ENCODE results near the gene CACNA1S. TPM values are rescaled to one million over a fixed set of nuclear protein-coding genes. Genes with fewer than 3 reads are reported as not detected.

The CACNA1S gene
- total RNA-seq, 1 donor from 2014 or later, result 43.3 TPM

DNA sequence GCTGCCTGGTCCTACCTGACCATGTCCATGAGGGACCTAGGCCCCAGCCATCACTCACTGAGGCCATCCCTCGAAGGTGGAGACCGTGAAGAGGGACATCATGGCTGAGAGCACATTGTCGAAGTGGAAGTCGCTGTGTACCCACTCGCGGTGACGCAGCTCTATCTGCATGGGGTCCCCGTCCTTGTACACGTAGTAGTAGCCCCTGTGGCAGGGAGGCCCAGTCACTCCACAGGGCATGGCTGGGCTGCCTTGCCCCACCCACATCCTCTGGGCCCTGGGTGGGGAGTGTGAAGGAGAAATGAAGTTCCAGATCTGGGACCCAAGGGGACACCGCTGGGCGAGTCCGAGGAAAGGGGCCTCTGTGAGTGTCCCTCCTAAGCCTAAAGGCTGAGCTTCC, 50.3 kb downstream of the CACNA1S start:
- Histone ChIP-seq H3K36me3 (ENCODE audit: control insufficient read depth in 3 of 3, insufficient read depth in 3 of 3, low read length in 3 of 3) (peaks cover 77 to 96% (median 84%) of the 10 kb centered on the region in 3 donors), H3K4me3 (ENCODE audit: low read length in 3 of 3) (no peak overlapping the region), H3K9me3 (ENCODE audit: control insufficient read depth in 3 of 3, low read length in 3 of 3) (no peaks in the 10 kb centered on the region), H3K27ac (ENCODE audit: low read depth, low read length) (no peak overlapping the region), H3K9ac (ENCODE audit: low read depth in 1 of 3, low read length in 3 of 3) (no peak overlapping the region), H3K4me1 (ENCODE audit: control insufficient read depth in 3 of 3, insufficient read depth in 3 of 3, low read length in 3 of 3) (peaks cover 2 to 12% (median 4%) of the 10 kb centered on the region in 3 donors), H3K27me3 (ENCODE audit: control insufficient read depth in 3 of 3, insufficient read depth in 3 of 3, low read length in 3 of 3) (no peaks in the 10 kb centered on the region)

DNA sequence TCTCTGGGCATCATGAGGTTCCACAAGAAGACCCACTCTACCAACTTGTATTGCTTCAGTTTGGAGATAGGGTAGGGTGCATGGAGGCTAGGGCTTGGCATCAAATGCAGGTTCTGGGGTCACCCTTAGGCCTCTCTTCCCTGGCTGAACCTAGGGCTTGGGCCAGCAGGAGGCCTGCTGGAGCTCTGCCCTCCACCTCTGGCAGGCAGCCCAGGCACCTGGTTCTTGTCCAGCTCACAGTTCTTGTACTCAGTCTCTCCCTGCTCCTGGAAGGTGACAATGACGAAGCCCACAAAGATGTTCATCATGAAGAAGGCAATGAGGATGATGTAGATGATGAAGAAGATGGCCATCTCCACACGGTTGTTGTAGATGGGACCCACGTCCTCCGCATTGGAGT, 51.2 kb downstream of the CACNA1S start:
- no peak overlapping the region for H3K4me3 ChIP-seq (ENCODE audit: low read length in 3 of 3)
- H3K36me3 ChIP-seq (ENCODE audit: control insufficient read depth in 3 of 3, insufficient read depth in 3 of 3, low read length in 3 of 3), result peaks cover 79 to 96% (median 83%) of the 10 kb centered on the region in 3 donors
- no peak overlapping the region for H3K27ac ChIP-seq (ENCODE audit: low read depth, low read length)
- no peaks in the 10 kb centered on the region for H3K9me3 ChIP-seq (ENCODE audit: control insufficient read depth in 3 of 3, low read length in 3 of 3)
- H3K27me3 ChIP-seq (ENCODE audit: control insufficient read depth in 3 of 3, insufficient read depth in 3 of 3, low read length in 3 of 3), result no peaks in the 10 kb centered on the region
- no peak overlapping the region for H3K9ac ChIP-seq (ENCODE audit: low read depth in 1 of 3, low read length in 3 of 3)
- H3K4me1 ChIP-seq (ENCODE audit: control insufficient read depth in 3 of 3, insufficient read depth in 3 of 3, low read length in 3 of 3), result peaks cover 8 to 14% (median 9%) of the 10 kb centered on the region in 3 donors

GRCh38 chr1:201060586-201060985, 51.6 kb downstream of the CACNA1S start:
- Histone ChIP-seq H3K36me3 (ENCODE audit: control insufficient read depth in 3 of 3, insufficient read depth in 3 of 3, low read length in 3 of 3) (peaks cover 76 to 96% (median 82%) of the 10 kb centered on the region in 3 donors), H3K4me1 (ENCODE audit: control insufficient read depth in 3 of 3, insufficient read depth in 3 of 3, low read length in 3 of 3) (peaks cover 9 to 17% (median 11%) of the 10 kb centered on the region in 3 donors), H3K4me3 (ENCODE audit: low read length in 3 of 3) (no peak overlapping the region), H3K27ac (ENCODE audit: low read depth, low read length) (no peak overlapping the region), H3K9me3 (ENCODE audit: control insufficient read depth in 3 of 3, low read length in 3 of 3) (no peaks in the 10 kb centered on the region), H3K27me3 (ENCODE audit: control insufficient read depth in 3 of 3, insufficient read depth in 3 of 3, low read length in 3 of 3) (no peaks in the 10 kb centered on the region), H3K9ac (ENCODE audit: low read depth in 1 of 3, low read length in 3 of 3) (no peak overlapping the region)

DNA sequence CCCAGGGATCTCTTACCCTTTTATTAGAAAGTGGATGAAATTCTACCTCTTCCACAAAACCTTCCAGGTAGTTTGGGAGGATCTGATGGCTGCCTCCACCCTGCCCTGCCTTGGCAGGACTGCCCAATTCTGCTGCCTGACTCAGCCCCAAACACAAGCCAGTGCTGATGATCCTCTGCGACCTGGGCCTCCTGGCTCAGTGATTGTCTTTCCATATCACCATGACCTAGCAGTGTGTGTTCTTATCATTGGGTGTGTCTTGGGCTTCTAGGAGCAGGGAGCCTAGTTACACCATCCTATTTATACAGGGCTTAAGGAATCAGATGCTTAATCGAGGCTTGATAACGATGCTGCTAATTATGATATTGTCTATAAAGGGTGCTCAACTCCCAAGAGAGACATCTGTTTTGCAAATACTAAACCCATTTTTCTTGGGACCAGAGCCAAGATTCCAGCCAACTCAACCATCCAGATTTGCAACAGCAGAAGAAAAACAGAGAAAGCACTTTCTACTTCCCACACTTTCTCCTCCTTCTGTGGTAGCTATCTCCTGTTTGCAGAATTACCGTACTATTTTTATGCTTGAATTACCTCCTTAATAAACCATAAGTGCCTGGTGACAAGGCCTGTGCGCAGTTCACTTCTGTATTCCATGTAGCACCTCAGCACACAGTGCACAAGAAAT, 52.2 kb downstream of the CACNA1S start:
- Histone ChIP-seq H3K9ac (ENCODE audit: low read depth in 1 of 3, low read length in 3 of 3) (no peak overlapping the region), H3K27ac (ENCODE audit: low read depth, low read length) (no peak overlapping the region), H3K27me3 (ENCODE audit: control insufficient read depth in 3 of 3, insufficient read depth in 3 of 3, low read length in 3 of 3) (no peaks in the 10 kb centered on the region)

DNA sequence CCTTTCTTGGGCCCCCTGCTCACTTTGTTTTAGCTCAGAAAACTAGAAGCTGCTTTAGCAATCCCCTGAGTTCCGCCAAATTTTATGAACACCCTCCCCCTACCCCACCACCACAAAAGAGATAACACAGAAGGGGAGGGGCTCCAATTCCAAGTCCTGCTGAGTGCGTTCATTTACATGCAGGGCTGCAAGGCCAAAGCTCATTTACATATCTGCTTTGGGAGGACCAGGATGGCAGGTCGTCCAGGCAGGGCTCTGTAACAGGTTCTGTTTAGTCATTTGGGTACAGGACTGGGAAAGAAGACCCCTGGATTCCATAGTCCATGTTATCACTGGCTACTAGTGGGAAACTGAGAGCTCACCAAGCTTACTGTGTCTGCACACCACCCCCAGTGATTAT, 52.8 kb downstream of the CACNA1S start:
- H3K9me3 ChIP-seq (ENCODE audit: control insufficient read depth in 3 of 3, low read length in 3 of 3), result no peaks in the 10 kb centered on the region
- no peak overlapping the region for H3K27ac ChIP-seq (ENCODE audit: low read depth, low read length)
- H3K9ac ChIP-seq (ENCODE audit: low read depth in 1 of 3, low read length in 3 of 3), result no peak overlapping the region
- peaks cover 70 to 94% (median 84%) of the 10 kb centered on the region in 3 donors for H3K36me3 ChIP-seq (ENCODE audit: control insufficient read depth in 3 of 3, insufficient read depth in 3 of 3, low read length in 3 of 3)
- H3K27me3 ChIP-seq (ENCODE audit: control insufficient read depth in 3 of 3, insufficient read depth in 3 of 3, low read length in 3 of 3), result no peaks in the 10 kb centered on the region
- H3K4me3 ChIP-seq (ENCODE audit: low read length in 3 of 3), result no peak overlapping the region
- peaks cover 9 to 17% (median 11%) of the 10 kb centered on the region in 3 donors for H3K4me1 ChIP-seq (ENCODE audit: control insufficient read depth in 3 of 3, insufficient read depth in 3 of 3, low read length in 3 of 3)

More for the DNA sequence above, 52.2 kb downstream of the CACNA1S start:
- Histone ChIP-seq H3K4me3 (ENCODE audit: low read length in 3 of 3) (no peak overlapping the region), H3K4me1 (ENCODE audit: control insufficient read depth in 3 of 3, insufficient read depth in 3 of 3, low read length in 3 of 3) (peaks cover 9 to 17% (median 11%) of the 10 kb centered on the region in 3 donors), H3K9me3 (ENCODE audit: control insufficient read depth in 3 of 3, low read length in 3 of 3) (no peaks in the 10 kb centered on the region), H3K36me3 (ENCODE audit: control insufficient read depth in 3 of 3, insufficient read depth in 3 of 3, low read length in 3 of 3) (peaks cover 71 to 96% (median 85%) of the 10 kb centered on the region in 3 donors)

DNA sequence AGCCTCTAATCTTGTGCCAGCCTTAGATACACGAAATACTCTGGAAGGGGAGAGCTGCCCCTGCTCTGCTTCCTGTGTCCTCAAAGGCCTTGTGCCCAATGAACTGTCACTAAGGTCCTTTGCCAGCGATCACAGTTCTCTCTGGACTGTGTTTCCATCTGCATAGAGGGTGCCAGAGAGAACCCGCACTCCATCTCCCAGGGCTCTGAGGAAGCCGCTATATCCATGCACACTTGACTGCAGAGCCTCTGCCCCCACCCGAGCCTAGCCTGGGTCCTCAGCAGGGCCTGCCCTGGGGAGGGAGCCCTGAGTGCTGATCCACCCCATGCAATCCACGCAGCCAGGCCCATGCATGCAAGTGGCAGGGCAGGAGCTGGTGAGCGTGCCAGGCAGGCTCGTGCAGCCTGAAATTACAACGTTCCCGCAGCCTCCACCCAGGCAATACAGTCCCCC, 58.1 kb downstream of the CACNA1S start:
- Histone ChIP-seq H3K9ac (ENCODE audit: low read depth in 1 of 3, low read length in 3 of 3) (peak overlapping the region in 1 of 3 donors; percentile 33), H3K9me3 (ENCODE audit: control insufficient read depth in 3 of 3, low read length in 3 of 3) (no peaks in the 10 kb centered on the region), H3K27ac (ENCODE audit: low read depth, low read length) (no peak overlapping the region), H3K27me3 (ENCODE audit: control insufficient read depth in 3 of 3, insufficient read depth in 3 of 3, low read length in 3 of 3) (no peaks in the 10 kb centered on the region), H3K4me1 (ENCODE audit: control insufficient read depth in 3 of 3, insufficient read depth in 3 of 3, low read length in 3 of 3) (peaks cover 5 to 9% (median 5%) of the 10 kb centered on the region in 3 donors), H3K4me3 (ENCODE audit: low read length in 3 of 3) (no peak overlapping the region), H3K36me3 (ENCODE audit: control insufficient read depth in 3 of 3, insufficient read depth in 3 of 3, low read length in 3 of 3) (peaks cover 78 to 97% (median 92%) of the 10 kb centered on the region in 3 donors)

- Histone ChIP-seq H3K27ac (ENCODE audit: low read depth, low read length) (no peak overlapping the region), H3K4me1 (ENCODE audit: control insufficient read depth in 3 of 3, insufficient read depth in 3 of 3, low read length in 3 of 3) (peaks cover 5 to 12% (median 9%) of the 10 kb centered on the region in 3 donors), H3K27me3 (ENCODE audit: control insufficient read depth in 3 of 3, insufficient read depth in 3 of 3, low read length in 3 of 3) (no peaks in the 10 kb centered on the region), H3K9me3 (ENCODE audit: control insufficient read depth in 3 of 3, low read length in 3 of 3) (no peaks in the 10 kb centered on the region), H3K4me3 (ENCODE audit: low read length in 3 of 3) (no peak overlapping the region), H3K9ac (ENCODE audit: low read depth in 1 of 3, low read length in 3 of 3) (no peak overlapping the region), H3K36me3 (ENCODE audit: control insufficient read depth in 3 of 3, insufficient read depth in 3 of 3, low read length in 3 of 3) (peaks cover 76 to 97% (median 92%) of the 10 kb centered on the region in 3 donors)
Measured at GRCh38 chr1:201053155-201053860, 58.9 kb downstream of the CACNA1S start.

GRCh38 chr1:201051399-201051798, 60.8 kb downstream of the CACNA1S start:
- Histone ChIP-seq H3K9ac (ENCODE audit: low read depth in 1 of 3, low read length in 3 of 3) (no peak overlapping the region), H3K9me3 (ENCODE audit: control insufficient read depth in 3 of 3, low read length in 3 of 3) (no peaks in the 10 kb centered on the region), H3K36me3 (ENCODE audit: control insufficient read depth in 3 of 3, insufficient read depth in 3 of 3, low read length in 3 of 3) (peaks cover 73 to 93% (median 91%) of the 10 kb centered on the region in 3 donors)

DNA sequence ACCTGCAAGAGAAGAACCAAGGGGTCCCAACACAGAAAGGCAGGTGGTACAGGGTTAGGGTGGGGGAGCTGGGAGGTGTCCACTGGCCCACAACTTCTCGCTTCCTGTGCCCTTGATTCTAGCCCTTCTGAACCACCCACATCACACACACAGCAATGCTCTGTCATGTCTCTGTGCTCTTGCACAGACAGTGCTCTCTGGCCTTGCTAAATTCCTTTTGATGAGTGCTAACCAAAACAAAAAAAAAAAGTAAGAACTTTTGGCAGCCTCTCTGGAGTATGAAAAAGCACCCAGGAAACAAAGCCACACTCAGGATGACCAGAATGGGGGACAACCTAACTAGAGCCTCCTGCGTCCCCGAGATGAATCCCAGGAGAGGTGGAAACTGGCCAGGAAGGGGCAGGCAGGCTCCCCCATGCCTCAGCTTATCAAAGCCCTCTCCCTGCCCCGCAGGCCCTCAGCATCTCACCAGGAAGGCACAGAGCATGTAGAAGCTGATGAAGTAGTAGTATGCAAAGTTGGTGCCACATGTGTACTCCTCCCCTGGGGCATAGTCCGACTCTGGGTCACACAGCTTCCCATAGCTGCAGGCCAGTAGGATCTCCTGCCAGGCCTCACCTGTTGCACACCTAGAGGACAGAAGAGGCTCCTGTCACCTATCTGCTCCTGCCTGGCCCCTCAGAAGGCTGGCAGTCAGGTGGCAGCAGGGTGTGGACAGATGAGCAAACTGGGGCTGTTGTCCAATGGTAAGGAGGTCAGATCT, 61.5 kb downstream of the CACNA1S start:
- Histone ChIP-seq H3K4me3 (ENCODE audit: low read length in 3 of 3) (no peak overlapping the region), H3K9ac (ENCODE audit: low read depth in 1 of 3, low read length in 3 of 3) (no peak overlapping the region), H3K27me3 (ENCODE audit: control insufficient read depth in 3 of 3, insufficient read depth in 3 of 3, low read length in 3 of 3) (peaks cover 0 to 5% (median 0%) of the 10 kb centered on the region in 3 donors), H3K36me3 (ENCODE audit: control insufficient read depth in 3 of 3, insufficient read depth in 3 of 3, low read length in 3 of 3) (peaks cover 69 to 88% (median 84%) of the 10 kb centered on the region in 3 donors), H3K9me3 (ENCODE audit: control insufficient read depth in 3 of 3, low read length in 3 of 3) (no peaks in the 10 kb centered on the region), H3K4me1 (ENCODE audit: control insufficient read depth in 3 of 3, insufficient read depth in 3 of 3, low read length in 3 of 3) (peaks cover 4 to 18% (median 11%) of the 10 kb centered on the region in 3 donors), H3K27ac (ENCODE audit: low read depth, low read length) (no peak overlapping the region)

More at GRCh38 chr1:201051399-201051798, 60.8 kb downstream of the CACNA1S start:
- peaks cover 0 to 5% (median 0%) of the 10 kb centered on the region in 3 donors for H3K27me3 ChIP-seq (ENCODE audit: control insufficient read depth in 3 of 3, insufficient read depth in 3 of 3, low read length in 3 of 3)
- no peak overlapping the region for H3K4me3 ChIP-seq (ENCODE audit: low read length in 3 of 3)
- H3K27ac ChIP-seq (ENCODE audit: low read depth, low read length), result no peak overlapping the region
- H3K4me1 ChIP-seq (ENCODE audit: control insufficient read depth in 3 of 3, insufficient read depth in 3 of 3, low read length in 3 of 3), result peaks cover 9 to 22% (median 15%) of the 10 kb centered on the region in 3 donors

All from skeletal muscle tissue (tissue), 4 donors.